WTC11 (cell line): ENCODE measurements around the gene SCUBE1. TPM values are rescaled to one million over a fixed set of nuclear protein-coding genes. Genes with fewer than 3 reads are reported as not detected.

ENCODE experiments used
- ATAC-seq: fragments of 200-7000 bp; cut with Tn5 transposase; 2 replicates; pipeline ENCODE4 v1.10.0; 2021; ENCODE audit warnings: mild to moderate bottlenecking, moderate library complexity
- CTCF ChIA-PET: fragments of 300-600 bp; sonication (Branson Sonifier 250); formaldehyde crosslinking; loops from one replicate; lab custom pipeline; 2021; ENCODE audit warnings: antibody characterized with exemption; lab: Charles Lee
- POLR2A ChIA-PET: fragments of 350-600 bp; sonication (Branson Sonifier 250); formaldehyde crosslinking; loops from one replicate; lab custom pipeline; 2021; ENCODE audit warnings: antibody characterized with exemption; lab: Charles Lee
- DNase-seq: peaks from one replicate; pipeline ENCODE4 v3.0.0; 2021; ENCODE audit warnings: low spot score
- H3K27ac Mint-ChIP-seq: 2 replicates; pipeline ENCODE4 v1.8.0; 2021; ENCODE audit warnings: mixed read lengths
- H3K27me3 Mint-ChIP-seq: 2 replicates; pipeline ENCODE4 v1.8.0; 2021; ENCODE audit warnings: low read depth, mild to moderate bottlenecking, moderate library complexity, mixed read lengths
- H3K36me3 Mint-ChIP-seq: 2 replicates; pipeline ENCODE4 v1.8.0; 2021; ENCODE audit warnings: mixed read lengths
- H3K4me1 Mint-ChIP-seq: 2 replicates; pipeline ENCODE4 v1.8.0; 2022; ENCODE audit warnings: mixed read lengths
- H3K4me3 Mint-ChIP-seq: 2 replicates; pipeline ENCODE4 v1.8.0; 2021; ENCODE audit warnings: mild to moderate bottlenecking, moderate library complexity, mixed read lengths
- H3K9me3 Mint-ChIP-seq: 2 replicates; pipeline ENCODE4 v1.8.0; 2021; ENCODE audit warnings: mixed read lengths
- CBFB ChIP-seq: sonication (generic); formaldehyde crosslinking; IDR thresholded peaks from 2 replicates; pipeline ENCODE4 v1.8.1; 2022; ENCODE audit warnings: mild to moderate bottlenecking, low read depth, missing genetic modification reagents
- ELF4 ChIP-seq: sonication (generic); formaldehyde crosslinking; IDR thresholded peaks from 2 replicates; pipeline ENCODE4 v1.8.1; 2022; ENCODE audit warnings: low read depth, mild to moderate bottlenecking, moderate library complexity, missing genetic modification reagents
- FOXP1 ChIP-seq: sonication (generic); formaldehyde crosslinking; IDR thresholded peaks from 2 replicates; pipeline ENCODE4 v1.8.0; 2022; ENCODE audit warnings: missing genetic modification reagents, mild to moderate bottlenecking, moderate library complexity, borderline replicate concordance
- GABPB1 ChIP-seq: sonication (generic); formaldehyde crosslinking; IDR thresholded peaks from 2 replicates; pipeline ENCODE4 v1.8.1; 2023; ENCODE audit warnings: mild to moderate bottlenecking, missing genetic modification reagents
- HMGA2 ChIP-seq: fragments of 250-450 bp; sonication (Bioruptor Pico); IDR thresholded peaks from 2 replicates; pipeline ENCODE4 v1.4.0; 2021; ENCODE audit warnings: mild to moderate bottlenecking, moderate library complexity
- JAZF1 ChIP-seq: fragments of 250-450 bp; sonication (Bioruptor Pico); IDR thresholded peaks from 2 replicates; pipeline ENCODE4 v1.9.0; 2021; ENCODE audit warnings: moderate library complexity, mild to moderate bottlenecking, inconsistent platforms
- JUN ChIP-seq: sonication (generic); formaldehyde crosslinking; IDR thresholded peaks from 2 replicates; pipeline ENCODE4 v1.8.0; 2023; ENCODE audit warnings: mild to moderate bottlenecking, missing genetic modification reagents
- KAT7 ChIP-seq: sonication (generic); formaldehyde crosslinking; IDR thresholded peaks from 2 replicates; pipeline ENCODE4 v1.8.1; 2023; ENCODE audit warnings: missing genetic modification reagents, mild to moderate bottlenecking, borderline replicate concordance
- NFE2L1 ChIP-seq: sonication (generic); formaldehyde crosslinking; IDR thresholded peaks from 2 replicates; pipeline ENCODE4 v1.8.1; 2023; ENCODE audit warnings: missing genetic modification reagents
- PRRX2 ChIP-seq: fragments of 250-450 bp; sonication (Bioruptor Pico); IDR thresholded peaks from 2 replicates; pipeline ENCODE4 v1.8.0; 2021; ENCODE audit warnings: mild to moderate bottlenecking
- RORB ChIP-seq: fragments of 250-450 bp; sonication (Bioruptor Pico); IDR thresholded peaks from 2 replicates; pipeline ENCODE4 v1.9.0; 2021; ENCODE audit warnings: mild to moderate bottlenecking
- ZBTB21 ChIP-seq: sonication (generic); formaldehyde crosslinking; IDR thresholded peaks from 2 replicates; pipeline ENCODE4 v1.8.1; 2023; ENCODE audit warnings: mild to moderate bottlenecking, missing genetic modification reagents, borderline replicate concordance
- ZNF219 ChIP-seq: sonication (generic); formaldehyde crosslinking; IDR thresholded peaks from 2 replicates; pipeline ENCODE4 v1.8.0; 2023; ENCODE audit warnings: missing genetic modification reagents, mild to moderate bottlenecking, borderline replicate concordance
- total RNA-seq: library from RNA; stranded (reverse); gene quantifications from 3 replicates; pipeline ENCODE4 v1.2.3, GENCODE V29; 2021
- TF ChIP-seq, protein P1 (sequence below): fragments of 200-600 bp; IDR thresholded peaks from 2 replicates; pipeline ENCODE4 v1.8.0; 2022; ENCODE audit warnings: antibody characterized with exemption
- TF ChIP-seq, protein P2 (sequence below): sonication (generic); formaldehyde crosslinking; IDR thresholded peaks from 2 replicates; pipeline ENCODE4 v1.8.1; 2023; ENCODE audit warnings: mild to moderate bottlenecking, missing genetic modification reagents
- TF ChIP-seq, protein P3 (sequence below): sonication (generic); formaldehyde crosslinking; IDR thresholded peaks from 2 replicates; pipeline ENCODE4 v1.8.0; 2022; ENCODE audit warnings: mild to moderate bottlenecking, missing genetic modification reagents
- TF ChIP-seq, protein P4 (sequence below): sonication (generic); formaldehyde crosslinking; IDR thresholded peaks from 2 replicates; pipeline ENCODE4 v1.8.1; 2022; ENCODE audit warnings: low read depth, mild to moderate bottlenecking, moderate library complexity, missing genetic modification reagents, borderline replicate concordance

Gene SCUBE1
- total RNA-seq, 1 experiment from 2014 or later: 6.9 TPM

DNA sequence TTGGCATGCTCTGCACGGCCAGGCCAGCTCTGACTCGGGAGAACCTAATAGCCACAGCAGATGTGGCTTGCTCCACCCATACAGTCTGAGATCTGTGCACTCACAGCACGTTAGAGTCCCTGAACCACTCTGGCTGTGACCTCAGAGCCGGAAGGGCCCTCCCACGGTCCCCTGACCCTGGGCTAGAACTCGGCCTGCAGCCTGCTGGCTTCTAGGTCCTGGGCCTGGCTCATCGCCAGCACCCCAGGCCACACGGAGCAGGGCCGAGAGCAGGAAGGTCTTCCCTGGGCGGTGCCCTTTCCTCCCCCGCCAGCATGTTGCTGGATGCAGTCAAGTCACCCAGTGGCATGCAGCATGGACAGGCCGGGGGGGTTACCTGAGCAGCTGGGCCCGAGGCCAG is 120.9 kb downstream of the SCUBE1 start:
- DNase-seq: no peak
- POLR2A ChIA-PET: no interaction called here
- no peak for ATAC-seq
- H3K9me3 Mint-ChIP-seq: no peaks in the 10 kb centered on the region
- CTCF ChIA-PET: interaction anchor here (0.8 to 1.2 kb wide), 3 partner anchors 9 to 166 kb away, joined by 3 to 5 read pairs (median 5); no protein-coding TSS in a partner anchor
- H3K27ac Mint-ChIP-seq: no peak overlapping the region
- H3K4me3 Mint-ChIP-seq: no peak overlapping the region
- no peaks in the 10 kb centered on the region for H3K36me3 Mint-ChIP-seq
- TF ChIP-seq NFE2L1 (no peak), KAT7 (CRISPR knock-in tag) (no peak), CBFB (CRISPR knock-in tag) (no peak), RORB (CRISPR knock-in tag) (no peak), ZNF219 (CRISPR knock-in tag) (no peak)
- TF ChIP-seq, protein P1, sequence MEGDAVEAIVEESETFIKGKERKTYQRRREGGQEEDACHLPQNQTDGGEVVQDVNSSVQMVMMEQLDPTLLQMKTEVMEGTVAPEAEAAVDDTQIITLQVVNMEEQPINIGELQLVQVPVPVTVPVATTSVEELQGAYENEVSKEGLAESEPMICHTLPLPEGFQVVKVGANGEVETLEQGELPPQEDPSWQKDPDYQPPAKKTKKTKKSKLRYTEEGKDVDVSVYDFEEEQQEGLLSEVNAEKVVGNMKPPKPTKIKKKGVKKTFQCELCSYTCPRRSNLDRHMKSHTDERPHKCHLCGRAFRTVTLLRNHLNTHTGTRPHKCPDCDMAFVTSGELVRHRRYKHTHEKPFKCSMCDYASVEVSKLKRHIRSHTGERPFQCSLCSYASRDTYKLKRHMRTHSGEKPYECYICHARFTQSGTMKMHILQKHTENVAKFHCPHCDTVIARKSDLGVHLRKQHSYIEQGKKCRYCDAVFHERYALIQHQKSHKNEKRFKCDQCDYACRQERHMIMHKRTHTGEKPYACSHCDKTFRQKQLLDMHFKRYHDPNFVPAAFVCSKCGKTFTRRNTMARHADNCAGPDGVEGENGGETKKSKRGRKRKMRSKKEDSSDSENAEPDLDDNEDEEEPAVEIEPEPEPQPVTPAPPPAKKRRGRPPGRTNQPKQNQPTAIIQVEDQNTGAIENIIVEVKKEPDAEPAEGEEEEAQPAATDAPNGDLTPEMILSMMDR: no peak
- TF ChIP-seq, protein P2, sequence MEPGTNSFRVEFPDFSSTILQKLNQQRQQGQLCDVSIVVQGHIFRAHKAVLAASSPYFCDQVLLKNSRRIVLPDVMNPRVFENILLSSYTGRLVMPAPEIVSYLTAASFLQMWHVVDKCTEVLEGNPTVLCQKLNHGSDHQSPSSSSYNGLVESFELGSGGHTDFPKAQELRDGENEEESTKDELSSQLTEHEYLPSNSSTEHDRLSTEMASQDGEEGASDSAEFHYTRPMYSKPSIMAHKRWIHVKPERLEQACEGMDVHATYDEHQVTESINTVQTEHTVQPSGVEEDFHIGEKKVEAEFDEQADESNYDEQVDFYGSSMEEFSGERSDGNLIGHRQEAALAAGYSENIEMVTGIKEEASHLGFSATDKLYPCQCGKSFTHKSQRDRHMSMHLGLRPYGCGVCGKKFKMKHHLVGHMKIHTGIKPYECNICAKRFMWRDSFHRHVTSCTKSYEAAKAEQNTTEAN: no peak
- TF ChIP-seq, protein P3, sequence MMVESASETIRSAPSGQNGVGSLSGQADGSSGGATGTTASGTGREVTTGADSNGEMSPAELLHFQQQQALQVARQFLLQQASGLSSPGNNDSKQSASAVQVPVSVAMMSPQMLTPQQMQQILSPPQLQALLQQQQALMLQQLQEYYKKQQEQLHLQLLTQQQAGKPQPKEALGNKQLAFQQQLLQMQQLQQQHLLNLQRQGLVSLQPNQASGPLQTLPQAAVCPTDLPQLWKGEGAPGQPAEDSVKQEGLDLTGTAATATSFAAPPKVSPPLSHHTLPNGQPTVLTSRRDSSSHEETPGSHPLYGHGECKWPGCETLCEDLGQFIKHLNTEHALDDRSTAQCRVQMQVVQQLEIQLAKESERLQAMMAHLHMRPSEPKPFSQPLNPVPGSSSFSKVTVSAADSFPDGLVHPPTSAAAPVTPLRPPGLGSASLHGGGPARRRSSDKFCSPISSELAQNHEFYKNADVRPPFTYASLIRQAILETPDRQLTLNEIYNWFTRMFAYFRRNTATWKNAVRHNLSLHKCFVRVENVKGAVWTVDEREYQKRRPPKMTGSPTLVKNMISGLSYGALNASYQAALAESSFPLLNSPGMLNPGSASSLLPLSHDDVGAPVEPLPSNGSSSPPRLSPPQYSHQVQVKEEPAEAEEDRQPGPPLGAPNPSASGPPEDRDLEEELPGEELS (CRISPR knock-in tag): no peak
- TF ChIP-seq, all 79 proteins: peak for 0
- H3K27me3 Mint-ChIP-seq: peaks cover 5% of the 10 kb centered on the region
- peaks cover 25% of the 10 kb centered on the region for H3K4me1 Mint-ChIP-seq

DNA sequence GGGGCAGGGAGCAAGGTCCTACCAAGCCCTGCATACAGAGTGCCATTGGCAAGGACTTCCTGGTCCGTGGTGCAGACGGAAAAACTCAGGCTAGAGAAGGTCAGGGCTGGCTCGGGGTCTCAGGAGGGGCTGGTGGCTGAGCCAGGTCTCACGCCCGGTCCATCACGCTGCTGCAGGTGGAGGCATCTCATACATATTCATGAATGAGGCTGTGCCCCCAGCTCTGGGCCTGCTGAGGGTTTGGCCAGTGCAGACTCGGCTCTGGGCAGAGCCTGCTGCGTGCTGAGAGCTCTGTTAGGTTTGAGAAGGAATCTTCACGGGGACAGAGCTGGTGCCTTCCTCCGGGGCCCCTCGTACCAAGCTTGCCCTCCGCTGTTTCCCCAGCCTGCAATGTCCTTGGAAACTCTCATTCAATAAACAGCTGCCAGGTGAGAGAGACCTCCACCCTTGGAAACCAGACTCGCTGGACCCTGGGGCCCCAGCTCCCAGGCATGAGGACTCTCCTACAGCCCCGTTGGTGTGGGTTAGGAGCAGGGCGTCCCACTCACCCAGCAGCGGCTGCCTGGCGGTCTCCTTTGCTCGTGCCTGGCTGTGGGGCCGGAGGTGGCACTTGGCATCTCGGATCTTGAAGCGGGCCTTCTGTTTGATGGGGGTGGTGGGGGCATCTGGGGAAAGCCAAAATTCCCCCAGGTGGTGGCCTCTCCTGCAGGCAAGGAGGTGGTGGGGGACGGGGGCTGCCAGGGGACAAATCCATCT is 122.4 kb downstream of the SCUBE1 start:
- TF ChIP-seq, protein P4, sequence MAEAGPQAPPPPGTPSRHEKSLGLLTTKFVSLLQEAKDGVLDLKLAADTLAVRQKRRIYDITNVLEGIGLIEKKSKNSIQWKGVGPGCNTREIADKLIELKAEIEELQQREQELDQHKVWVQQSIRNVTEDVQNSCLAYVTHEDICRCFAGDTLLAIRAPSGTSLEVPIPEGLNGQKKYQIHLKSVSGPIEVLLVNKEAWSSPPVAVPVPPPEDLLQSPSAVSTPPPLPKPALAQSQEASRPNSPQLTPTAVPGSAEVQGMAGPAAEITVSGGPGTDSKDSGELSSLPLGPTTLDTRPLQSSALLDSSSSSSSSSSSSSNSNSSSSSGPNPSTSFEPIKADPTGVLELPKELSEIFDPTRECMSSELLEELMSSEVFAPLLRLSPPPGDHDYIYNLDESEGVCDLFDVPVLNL: no peak
- TF ChIP-seq ELF4 (CRISPR knock-in tag) (no peak), PRRX2 (no peak), FOXP1 (CRISPR knock-in tag) (no peak), GABPB1 (no peak), JAZF1 (CRISPR knock-in tag) (no peak), ZBTB21 (CRISPR knock-in tag) (no peak), JUN (CRISPR knock-in tag) (no peak), ZNF219 (CRISPR knock-in tag) (no peak), HMGA2 (no peak)
- TF ChIP-seq, protein P1: no peak
- peaks cover 18% of the 10 kb centered on the region for H3K4me1 Mint-ChIP-seq
- no peak overlapping the region; the same call in 1 of the 2 replicates for H3K27ac Mint-ChIP-seq
- H3K27me3 Mint-ChIP-seq: peaks cover 3% of the 10 kb centered on the region
- no peaks in the 10 kb centered on the region for H3K9me3 Mint-ChIP-seq
- H3K36me3 Mint-ChIP-seq: no peaks in the 10 kb centered on the region
- DNase-seq (no peak), ATAC-seq (no peak)
- POLR2A ChIA-PET: no interaction called here
- no peak overlapping the region for H3K4me3 Mint-ChIP-seq
- CTCF ChIA-PET: interaction anchor here (0.6 to 1.4 kb wide), 6 partner anchors 11 to 304 kb away, joined by 3 to 4 read pairs (median 4); no protein-coding TSS in a partner anchor
